NCI-H510A treated with DMSO at 0.1 percent for 48 hours (cell line): Measurements from ENCODE around the gene WDR7.

ENCODE experiments used
- DNase-seq: peaks from one replicate; lab custom pipeline; 2025; lab: John Stamatoyannopoulos, UW

The WDR7 gene

GRCh38 chr18:57043241-57043640 is 392.1 kb downstream of the WDR7 start:
- no peak for DNase-seq

- DNase-seq: no peak
Measured at GRCh38 chr18:57048351-57048750, 397.2 kb downstream of the WDR7 start.

- DNase-seq: no peak
Measured at GRCh38 chr18:57048859-57049258, 397.7 kb downstream of the WDR7 start.

- no peak for DNase-seq
Measured at GRCh38 chr18:57050310-57050949, 399.3 kb downstream of the WDR7 start.

GRCh38 chr18:57051021-57051656 is 400.0 kb downstream of the WDR7 start:
- DNase-seq: no peak

GRCh38 chr18:57051657-57052044 is 400.5 kb downstream of the WDR7 start:
- DNase-seq: no peak

- DNase-seq: no peak
Measured at GRCh38 chr18:57052173-57052572, 401.0 kb downstream of the WDR7 start.

- DNase-seq: no peak
Measured at GRCh38 chr18:57052759-57053158, 401.6 kb downstream of the WDR7 start.

GRCh38 chr18:57054891-57055290 is 403.7 kb downstream of the WDR7 start:
- DNase-seq: no peak

GRCh38 chr18:57057890-57058289 is 406.7 kb downstream of the WDR7 start:
- DNase-seq: no peak

- no peak for DNase-seq
Measured at GRCh38 chr18:57058734-57059133, 407.6 kb downstream of the WDR7 start.

- DNase-seq: no peak
Measured at GRCh38 chr18:57059366-57059765, 408.2 kb downstream of the WDR7 start.

- no peak for DNase-seq
Measured at GRCh38 chr18:57060814-57061213, 409.7 kb downstream of the WDR7 start.

- no peak for DNase-seq
Measured at GRCh38 chr18:57062178-57062577, 411.0 kb downstream of the WDR7 start.

- DNase-seq: no peak
Measured at GRCh38 chr18:57062844-57063243, 411.7 kb downstream of the WDR7 start.

GRCh38 chr18:57063601-57064103 is 412.5 kb downstream of the WDR7 start:
- no peak for DNase-seq

- no peak for DNase-seq
Measured at GRCh38 chr18:57073501-57074187, 422.5 kb downstream of the WDR7 start.

- no peak for DNase-seq
Measured at GRCh38 chr18:57075716-57076400, 424.7 kb downstream of the WDR7 start.

GRCh38 chr18:57077005-57077765 is 426.0 kb downstream of the WDR7 start:
- no peak for DNase-seq

GRCh38 chr18:57077786-57078552 is 426.8 kb downstream of the WDR7 start:
- no peak for DNase-seq

- DNase-seq: no peak
Measured at GRCh38 chr18:57078614-57079013, 427.5 kb downstream of the WDR7 start.
